Inferior parietal cortex (tissue), 1 donor: ENCODE results near the gene SCN4B.

ENCODE experiments used
- DNase-seq: peaks from one replicate; pipeline ENCODE4 v3.0.0-alpha.2; 2016; ENCODE audit errors: extremely low spot score

The SCN4B gene

DNA sequence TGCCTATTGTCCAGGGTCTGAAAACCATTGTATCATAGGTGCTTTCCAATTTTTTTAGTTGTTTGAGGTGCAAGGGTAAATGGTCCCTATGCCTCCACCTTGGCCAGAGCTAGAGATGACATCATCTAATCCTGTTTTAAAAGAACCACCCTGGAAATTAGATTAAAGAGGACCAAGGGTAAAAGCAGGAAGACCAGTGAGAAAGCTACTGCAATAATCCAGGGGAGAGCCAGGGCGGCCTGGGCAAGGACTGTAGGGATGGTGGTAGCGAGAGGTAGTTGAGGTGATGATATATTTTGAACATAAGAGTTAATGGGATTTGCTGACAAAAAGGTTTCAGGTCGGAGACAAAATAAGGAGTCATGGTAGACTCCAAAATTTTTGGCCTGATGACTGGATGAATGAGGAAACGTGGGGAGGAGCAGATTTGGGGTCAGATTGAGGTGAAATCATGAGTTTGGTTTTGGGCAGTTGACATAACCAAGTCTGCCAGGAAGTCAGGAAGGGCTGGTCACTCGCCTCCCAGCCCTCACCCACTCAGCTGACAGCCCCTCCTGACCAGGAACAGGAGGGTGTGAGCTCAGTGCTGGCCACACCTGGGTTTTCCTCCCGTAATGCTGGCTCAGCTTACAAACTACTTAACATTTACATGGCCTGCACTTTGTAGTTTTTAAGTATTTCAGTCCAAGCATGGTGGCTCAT is 23.0 kb downstream of the SCN4B start:
- DNase-seq: no peak

DNA sequence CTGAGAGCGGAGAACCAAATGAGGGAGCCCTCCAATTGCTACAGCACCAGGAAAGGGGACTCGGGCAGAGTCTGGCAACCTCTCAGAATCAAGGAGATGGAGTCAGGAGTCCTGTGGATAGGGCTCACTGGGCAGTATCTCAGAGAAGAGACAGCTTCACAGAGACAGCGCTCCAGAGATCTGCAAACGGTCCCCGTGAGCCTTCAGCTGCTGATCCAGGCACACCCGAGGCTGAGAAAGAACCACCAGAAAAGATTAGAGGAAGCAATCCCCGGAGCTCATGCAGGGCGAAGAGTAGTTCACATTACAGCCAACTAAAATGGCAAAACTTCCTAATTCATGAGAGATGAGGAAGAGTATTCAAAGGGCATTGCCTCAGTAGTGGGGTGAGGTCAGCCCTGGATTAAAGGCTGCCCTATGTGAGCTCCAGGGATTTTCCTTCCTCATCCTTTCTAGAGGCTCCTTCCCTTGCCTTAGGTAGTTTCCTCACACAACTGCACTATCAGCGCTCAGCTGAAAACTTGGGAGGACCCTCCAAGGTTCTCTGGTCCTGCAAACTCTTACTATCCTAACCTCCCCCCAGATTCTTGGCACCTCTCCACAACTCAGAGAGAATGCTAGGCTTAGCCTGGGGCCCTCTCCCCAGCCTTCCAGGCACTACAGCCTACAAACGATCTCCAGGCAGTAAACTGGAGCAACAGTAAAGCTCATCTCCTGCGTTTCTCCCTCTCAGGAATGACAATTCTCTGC is 23.7 kb downstream of the SCN4B start:
- DNase-seq: no peak

DNA sequence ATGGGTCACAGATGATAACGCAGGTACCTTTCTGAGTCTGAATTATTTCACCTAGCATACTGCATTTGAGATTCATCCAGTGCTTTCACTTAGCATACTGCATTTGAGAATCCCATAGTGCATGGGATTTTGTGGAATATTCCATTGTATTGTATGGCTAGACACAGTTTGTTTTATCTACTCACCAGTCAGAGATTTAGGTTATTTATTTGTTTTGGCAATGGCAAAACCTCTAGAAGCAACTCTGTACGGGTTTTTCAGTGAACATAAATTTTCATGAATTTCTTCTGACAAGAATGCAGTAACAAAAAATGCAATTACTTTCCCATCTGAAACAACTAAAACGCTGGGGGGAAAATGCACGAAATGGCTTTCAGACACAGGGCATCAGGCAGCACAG is 24.3 kb downstream of the SCN4B start:
- no peak for DNase-seq

DNA sequence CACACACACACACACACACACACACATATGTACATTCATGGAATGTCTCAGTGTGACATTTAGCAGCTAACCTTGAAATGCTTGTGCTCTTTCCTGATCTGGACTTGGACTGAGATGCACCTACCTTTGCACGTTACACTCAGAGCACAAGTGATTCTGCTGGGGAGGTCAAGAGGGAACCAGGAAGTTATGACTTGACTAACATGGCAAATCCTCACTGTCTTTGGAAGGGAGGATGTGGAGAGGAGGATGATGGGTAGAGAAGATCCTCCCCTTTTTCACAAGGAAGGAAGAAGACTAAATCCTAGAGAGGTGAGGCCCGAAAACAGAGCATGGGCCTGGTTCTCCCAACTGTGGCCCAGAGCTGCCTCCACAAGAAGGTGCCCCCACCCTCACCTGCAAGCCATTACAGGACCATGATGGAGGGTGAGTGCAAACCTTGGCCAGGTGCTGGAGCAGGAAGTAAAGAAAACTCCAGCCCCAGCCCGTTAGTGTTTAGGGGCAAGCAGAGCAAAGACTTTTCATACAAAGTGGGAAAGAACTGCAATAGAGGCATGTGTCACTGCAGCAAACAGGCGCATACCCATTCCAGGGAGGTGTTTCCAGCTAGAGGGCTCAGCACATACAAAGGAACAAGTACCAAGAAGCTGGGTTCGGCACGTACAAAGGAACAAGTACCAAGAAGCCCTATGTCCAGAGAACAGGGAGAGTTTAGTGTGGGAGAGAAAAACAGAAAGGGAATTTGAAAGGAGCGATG is 26.4 kb downstream of the SCN4B start:
- no peak for DNase-seq

DNA sequence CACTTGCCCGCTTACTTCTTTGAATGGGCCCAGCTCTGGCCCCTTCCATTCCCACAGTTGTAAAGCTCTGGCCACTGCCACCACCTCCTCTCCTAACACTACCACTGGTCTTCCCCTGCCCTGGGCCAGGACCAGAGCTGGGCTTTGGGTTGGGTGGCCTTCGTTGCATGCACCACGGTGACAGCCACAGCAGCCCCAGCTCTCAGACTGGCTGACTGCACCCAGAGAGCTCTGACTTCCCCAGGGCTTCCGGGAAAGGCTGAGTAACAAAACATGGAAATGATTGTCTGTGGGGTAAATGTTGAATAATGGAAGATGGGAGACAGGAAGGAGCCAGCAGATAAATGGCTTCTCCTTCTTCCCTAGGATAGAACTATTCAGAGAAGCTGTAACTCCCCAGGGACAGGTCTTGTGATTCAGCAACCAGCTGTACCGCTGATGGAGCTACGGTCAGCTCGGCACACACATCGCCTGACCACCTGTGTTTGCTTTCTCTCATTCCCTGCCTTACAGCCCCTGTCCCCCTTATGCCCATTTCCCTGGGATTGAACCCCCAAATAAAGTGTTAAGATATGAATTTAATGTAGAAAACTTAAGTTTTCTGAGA is 27.6 kb downstream of the SCN4B start:
- DNase-seq: no peak

DNA sequence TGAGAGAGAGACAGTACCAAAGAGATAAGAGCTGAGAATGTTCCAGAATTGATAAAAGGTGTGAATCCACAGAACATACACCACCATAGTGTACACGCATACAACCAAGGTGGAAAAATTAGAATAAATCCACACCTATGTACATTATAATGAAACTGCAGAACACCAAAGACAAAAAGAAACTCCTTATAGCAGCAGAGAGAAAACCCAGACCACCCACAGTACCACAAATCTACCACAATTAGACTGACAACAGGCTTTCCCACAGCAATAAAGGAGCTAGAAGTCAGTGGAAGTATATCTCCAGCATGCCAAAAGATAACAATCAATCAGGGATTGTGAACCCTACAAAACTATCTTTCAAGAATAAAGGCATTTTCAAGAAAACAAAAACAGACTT is 31.8 kb downstream of the SCN4B start:
- no peak for DNase-seq

DNA sequence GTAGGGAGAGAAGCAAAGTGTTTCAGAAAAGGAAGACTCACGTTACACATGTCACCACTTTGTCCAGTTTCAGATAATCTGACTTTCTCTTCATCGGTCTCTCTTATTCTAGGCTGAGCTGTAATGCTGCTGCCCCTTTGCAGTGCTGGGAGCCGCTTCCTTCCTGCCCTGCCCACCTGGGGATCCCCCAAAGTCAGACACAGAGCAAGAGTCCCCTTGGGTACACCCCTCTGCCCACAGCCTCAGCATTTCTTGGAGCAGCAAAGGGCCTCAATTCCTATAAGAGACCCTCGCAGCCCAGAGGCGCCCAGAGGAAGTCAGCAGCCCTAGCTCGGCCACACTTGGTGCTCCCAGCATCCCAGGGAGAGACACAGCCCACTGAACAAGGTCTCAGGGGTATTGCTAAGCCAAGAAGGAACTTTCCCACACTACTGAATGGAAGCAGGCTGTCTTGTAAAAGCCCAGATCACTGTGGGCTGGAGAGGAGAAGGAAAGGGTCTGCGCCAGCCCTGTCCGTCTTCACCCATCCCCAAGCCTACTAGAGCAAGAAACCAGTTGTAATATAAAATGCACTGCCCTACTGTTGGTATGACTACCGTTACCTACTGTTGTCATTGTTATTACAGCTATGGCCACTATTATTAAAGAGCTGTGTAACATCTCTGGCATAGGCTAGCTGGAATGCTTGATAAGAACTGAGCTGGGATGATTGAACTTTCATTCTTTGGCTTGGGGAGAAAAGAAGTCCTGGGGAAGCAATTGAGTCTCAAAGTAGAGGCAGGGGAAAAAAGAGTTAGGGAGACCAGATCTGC is 34.6 kb downstream of the SCN4B start:
- no peak for DNase-seq

DNA sequence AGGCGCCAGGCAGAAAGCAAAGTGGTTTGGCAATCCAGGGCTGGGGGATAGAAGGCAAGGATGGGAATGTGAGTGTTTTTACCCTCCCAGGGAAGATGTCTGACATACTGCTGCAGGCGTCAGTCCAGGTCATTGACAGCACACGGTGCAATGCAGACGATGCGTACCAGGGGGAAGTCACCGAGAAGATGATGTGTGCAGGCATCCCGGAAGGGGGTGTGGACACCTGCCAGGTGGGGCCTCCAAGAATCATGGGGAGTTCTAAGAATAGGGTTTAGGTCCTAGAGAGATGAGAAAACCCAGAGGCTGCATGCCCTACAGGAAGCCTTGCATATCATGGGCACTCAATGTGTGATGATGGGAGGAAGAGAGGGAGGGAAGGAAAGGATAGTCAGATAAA is 37.6 kb downstream of the SCN4B start:
- DNase-seq: no peak

DNA sequence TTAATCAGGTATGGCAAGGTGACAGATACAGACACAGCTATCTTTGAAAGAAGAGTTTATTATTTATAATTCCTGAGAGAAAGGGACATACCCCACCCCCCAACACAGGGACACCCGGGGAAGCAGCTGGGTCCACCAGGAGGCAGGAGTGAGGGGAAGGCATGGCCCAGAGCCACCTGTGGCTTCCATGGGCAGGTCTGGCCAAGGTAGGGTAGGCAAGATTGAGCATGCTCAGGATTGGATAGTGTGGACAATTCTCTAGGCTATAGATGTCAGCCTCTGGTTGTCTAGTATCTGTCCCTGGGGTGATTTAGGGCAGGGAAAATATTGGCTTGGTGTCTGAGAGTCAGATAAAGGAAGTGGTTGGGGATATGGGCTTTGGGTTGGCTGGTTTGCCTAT is 38.4 kb downstream of the SCN4B start:
- DNase-seq: no peak

DNA sequence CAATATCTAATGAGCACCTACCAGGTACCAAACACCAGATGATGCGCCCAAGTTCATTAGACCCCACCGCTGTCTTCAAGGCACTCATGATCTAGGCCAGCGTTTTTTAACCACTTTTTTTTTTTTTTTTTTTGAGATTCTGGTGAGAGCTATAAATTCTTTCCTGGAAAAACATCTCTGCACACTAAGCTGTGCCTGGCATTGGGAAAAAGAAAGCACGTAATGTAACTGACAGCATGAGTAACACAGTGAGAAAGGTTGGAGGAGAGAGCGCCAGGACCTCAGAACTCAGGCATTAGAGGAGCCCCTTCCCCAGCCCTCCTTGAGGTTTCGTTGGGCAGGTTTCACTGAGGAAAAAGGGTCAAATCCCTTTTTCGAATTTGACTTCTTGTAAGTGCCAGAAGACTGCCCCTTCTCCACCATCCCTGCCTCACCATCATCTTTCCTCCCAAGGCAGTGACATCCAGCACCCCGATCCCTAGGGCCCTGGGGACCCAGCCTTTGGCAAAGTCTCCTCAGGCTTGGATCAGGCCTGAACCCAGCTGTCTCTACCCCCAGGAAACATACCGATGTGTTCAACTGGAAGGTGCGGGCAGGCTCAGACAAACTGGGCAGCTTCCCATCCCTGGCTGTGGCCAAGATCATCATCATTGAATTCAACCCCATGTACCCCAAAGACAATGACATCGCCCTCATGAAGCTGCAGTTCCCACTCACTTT is 39.8 kb downstream of the SCN4B start:
- DNase-seq: no peak

DNA sequence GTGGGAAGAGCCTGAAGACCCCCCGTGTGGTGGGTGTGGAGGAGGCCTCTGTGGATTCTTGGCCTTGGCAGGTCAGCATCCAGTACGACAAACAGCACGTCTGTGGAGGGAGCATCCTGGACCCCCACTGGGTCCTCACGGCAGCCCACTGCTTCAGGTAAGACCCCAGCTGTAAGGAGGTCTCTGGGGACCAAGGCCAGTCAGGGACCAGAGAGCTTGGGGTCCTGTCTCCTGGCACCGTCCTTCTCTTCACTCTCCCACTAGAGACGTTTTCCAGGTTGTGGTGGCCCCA is 40.9 kb downstream of the SCN4B start:
- DNase-seq: no peak

DNA sequence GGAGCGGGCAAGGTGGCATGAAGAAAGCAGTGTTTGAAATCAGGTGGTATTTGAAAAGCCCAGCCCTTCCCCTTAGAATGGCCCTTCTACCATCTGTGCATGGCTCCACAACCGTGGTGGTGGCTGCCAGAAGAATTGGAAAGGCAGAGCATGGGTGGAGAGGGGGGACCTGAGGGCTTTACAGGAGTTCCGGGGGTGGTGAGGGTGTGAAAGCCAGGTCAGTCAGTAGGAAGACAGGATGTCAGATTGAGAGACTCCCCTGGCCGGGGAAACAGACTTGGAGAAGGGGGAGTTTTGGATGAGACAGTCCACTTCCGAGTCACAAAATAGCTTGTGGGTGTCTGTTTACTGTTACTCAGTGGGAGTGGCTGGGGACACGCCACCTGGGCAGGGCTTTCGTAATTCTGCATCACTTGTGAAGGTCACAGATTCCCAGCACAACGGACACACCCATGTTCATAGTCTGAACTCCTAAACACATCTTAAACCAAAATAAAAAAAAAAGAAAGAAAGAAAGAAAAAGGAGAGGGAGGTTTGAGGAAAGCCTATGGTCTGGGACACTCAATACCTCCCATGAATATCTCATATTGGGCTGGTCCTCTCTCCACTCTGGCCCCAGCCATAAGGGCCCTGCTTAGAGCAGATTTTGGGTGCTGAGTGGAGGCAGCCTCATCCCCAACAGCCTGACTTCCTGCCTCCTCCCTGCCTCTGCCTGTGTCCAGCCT is 41.4 kb downstream of the SCN4B start:
- no peak for DNase-seq

DNA sequence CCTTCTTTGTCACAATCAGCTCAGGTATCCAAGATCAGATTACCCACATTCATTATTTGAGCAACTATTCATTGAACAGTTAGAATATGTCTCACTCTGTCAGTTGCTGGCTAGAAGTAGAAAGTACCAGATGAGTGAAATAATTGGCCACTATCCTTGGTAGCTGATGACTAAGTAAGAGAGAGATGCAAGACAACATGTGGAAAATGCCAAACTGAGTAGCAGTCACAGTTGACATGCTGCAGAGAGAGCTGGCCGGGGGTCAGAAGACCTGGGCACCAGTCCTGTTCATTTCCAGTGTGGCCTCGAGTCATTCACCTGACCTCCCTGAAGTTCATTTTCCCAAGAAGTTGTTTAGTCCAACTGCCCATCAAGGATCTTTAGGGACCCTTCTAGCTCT is 43.4 kb downstream of the SCN4B start:
- DNase-seq: no peak

DNA sequence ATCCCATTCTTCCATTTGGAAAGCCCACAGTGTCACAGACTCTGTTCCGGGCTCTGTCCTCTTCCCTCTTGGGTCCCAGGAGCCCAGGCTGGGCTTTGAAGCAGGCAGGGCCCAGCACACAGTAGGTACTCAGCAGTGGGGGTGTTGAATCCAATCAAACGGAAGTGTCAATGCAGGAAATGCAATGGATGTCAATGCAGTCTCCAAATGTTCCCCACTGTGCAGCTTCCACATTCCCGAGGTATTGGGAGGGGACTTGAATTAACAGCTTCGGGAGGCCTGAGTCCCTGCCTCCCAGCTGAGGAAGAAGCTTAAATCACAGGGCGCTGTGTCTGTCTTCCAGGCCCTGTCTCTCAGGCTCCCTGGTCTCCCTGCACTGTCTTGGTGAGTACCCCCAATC is 44.1 kb downstream of the SCN4B start:
- DNase-seq: no peak

DNA sequence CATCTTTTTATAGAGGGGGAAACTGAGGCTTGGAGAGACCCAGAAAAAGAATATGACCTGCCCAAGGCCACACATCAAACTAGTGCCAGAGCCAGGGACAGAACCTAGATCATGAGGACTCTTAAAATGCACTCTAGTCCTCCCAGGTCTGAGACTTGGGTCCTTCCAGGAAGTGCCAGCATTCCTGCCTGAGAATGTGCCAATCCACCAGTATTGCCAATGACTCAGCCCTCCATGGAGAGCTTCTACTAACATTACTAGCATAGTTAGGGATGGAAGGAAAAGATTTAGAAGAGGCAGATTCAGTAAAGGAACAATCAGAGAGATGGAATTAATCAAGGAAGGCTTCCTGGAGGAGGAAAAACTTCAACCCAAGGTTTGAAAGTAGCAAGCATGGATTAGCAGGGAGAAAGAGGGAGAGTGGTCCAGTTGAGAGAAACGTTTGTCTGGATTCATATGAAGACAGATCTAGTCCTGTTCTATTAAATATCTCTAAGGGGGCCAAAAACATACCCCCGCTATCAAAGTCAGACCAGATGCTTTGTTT is 45.8 kb downstream of the SCN4B start:
- DNase-seq: no peak

DNA sequence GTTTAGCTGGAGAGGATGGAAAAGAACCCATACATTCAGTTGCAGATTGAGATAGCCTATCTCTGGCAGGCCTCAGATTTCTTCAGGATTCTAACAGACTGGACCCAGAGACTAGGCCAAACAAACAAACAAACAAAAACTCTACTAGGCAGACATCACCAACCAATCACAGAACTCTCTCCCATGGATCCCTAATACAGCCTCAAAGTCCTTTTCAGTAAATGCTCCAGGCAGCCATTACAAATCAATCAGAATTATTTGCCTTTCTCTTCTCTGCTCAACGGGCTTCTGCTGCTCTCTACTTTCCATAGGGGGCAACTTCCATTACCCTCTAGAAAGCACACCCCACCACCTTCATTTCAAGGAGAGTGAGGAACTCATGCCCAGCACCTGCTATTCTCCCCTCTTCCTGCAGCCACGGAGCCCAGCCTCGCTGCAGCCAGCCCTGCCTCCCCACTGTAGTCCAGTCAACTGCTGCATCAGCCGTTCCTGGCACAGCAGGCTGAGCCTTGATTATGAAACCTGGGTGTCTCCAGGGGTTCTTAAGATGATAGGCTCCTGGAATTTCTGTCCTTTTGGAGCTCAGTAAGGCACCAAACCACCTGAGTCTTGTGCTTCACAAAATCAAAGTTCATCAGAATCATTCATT is 46.8 kb downstream of the SCN4B start:
- no peak for DNase-seq

DNA sequence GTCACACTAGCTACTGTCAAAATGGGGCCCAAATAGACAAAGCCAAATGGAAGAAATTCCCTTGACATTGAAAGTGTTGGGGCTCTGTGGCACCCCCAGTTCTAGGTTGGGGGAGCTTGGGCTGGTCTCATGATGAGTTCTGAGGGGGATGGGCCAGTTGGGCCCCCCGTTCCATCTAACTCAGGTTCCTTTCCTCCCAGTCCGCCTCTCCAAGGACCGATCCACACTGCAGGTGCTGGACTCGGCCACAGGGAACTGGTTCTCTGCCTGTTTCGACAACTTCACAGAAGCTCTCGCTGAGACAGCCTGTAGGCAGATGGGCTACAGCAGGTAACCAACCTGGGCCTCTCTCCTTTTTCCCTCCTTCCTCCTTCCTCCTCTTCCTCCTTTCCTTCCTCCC is 48.1 kb downstream of the SCN4B start:
- DNase-seq: no peak

DNA sequence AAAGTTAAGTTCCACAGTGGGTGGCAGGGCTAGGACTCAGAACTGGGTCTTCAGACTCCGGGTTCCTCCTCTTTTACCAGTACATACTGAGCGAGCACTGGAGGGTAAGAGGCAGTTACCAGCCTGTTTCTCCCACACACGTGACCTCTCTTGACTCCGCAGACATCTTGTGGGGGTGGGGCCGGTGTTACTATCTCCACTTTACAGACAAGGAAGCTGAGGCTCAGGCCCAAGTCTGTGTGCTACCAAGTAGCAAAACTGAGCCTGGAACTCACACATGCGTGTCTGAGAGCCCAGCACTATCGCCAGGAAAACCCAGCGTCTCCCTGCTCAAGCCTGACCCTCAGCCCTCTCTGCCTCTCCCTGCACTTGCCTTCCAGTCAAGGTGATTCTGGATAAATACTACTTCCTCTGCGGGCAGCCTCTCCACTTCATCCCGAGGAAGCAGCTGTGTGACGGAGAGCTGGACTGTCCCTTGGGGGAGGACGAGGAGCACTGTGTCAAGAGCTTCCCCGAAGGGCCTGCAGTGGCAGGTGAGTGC is 49.8 kb downstream of the SCN4B start:
- no peak for DNase-seq

DNA sequence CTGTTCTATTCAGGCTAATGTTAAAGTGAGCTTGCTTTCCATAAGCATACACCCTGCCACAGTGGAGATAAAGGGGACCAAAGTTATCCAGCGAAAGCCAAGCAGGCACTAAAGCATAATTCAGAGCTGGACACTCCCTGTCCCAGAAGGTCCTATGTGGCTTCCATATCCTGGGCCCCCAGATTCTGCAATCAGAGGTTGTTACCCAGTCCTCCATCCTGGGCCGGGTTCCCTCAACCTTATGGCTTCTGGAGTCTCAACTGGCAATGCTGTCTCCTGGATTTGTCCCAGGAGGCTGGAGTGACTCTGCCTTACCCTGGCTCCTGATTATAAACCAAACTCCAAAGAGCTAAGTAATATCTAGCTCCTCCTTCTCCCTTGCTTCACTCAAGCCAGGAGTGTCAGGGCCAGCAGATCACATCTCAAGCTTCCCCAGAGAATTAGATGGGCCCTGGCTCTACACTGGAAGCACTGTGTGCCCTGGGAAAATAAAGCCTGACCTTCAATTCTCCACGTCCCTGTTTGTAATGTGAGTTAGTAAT is 51.9 kb downstream of the SCN4B start:
- no peak for DNase-seq
